Left colon (tissue), 2 donors: ENCODE measurements around the gene LDLR. TPM values are rescaled to one million over a fixed set of nuclear protein-coding genes. Genes with fewer than 3 reads are reported as not detected.
"Not testable (repeated sequence)": the region's sequence is repeated elsewhere in the genome, so short reads cannot be mapped to it uniquely, and the experiment has no call there.

Experiments
- ATAC-seq: fragments of 200-7000 bp; cut with Tn5 transposase; one replicate; pipeline ENCODE4 v1.9.1; 2020; ENCODE audit warnings: mild to moderate bottlenecking, moderate library complexity
- DNase-seq, 2 donors: peaks; one replicate each; pipeline ENCODE4 v3.0.0-alpha.2; 2020
- intact Hi-C, 2 donors: fragments of 100-400 bp; cut with DNase I in 1 of 2; cut with micrococcal nuclease in 1 of 2; formaldehyde crosslinking; loops; one replicate each; pipeline versions ENCODE4 v1.11.2 to v1.14.0; 2022; cut with DNase I, micrococcal nuclease
- total RNA-seq, 2 donors: library from RNA; stranded (reverse); fragmentation: NEBNext Ultra II Directional; extraction: Animal tissue kit (Norgen Biotek cat#: 25700); gene quantifications; one replicate each; pipeline ENCODE4 v1.2.1, GENCODE V29; 2021
- donor health status: DM: no; HTN: no; CAD: no.
- donor health status: DM: yes; HTN: yes; CAD: no.

LDLR gene
- total RNA-seq, 2 donors from 2014 or later, result 122 to 224 TPM

DNA sequence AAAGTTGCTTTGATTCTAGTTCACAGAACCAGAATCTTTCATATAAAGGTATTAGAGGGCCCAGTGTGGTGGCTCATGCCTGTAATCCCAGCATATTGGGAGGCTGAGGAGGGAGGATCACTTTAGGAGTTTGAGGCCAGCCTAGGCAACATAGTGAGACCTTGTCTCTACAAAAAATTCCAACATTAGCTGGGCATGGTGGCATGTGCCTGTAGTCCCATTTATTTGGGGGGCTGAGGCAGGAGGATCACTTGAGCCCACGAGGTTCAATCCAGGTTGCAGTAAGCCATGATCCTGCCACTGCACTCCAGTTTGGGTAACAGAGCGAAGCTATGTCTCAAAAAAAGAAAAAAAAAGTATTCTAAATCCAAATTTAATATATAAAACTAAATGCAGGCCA is 9.1 kb downstream of the LDLR start:
- no peak for DNase-seq
- intact Hi-C loops, result no loop called here
- ATAC-seq, result no peak

DNA sequence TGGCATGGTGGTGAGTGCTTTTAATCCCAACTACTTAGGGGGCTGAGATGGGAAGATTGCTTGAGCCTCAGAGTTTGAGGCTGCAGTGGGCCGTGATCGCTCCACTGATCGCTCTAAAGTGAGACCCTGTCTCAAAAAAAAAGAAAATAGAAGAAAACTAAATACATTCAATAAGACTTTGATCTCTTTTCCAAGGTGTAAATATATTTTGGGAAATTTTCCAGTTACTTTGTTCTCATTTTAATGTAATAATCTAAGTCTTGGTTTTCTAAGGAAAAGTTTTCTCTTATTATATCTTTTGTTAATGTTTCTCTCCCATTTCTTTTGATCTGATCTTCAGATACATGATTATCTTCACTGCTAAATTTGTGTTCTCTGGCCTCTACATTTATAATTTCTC is 9.6 kb downstream of the LDLR start:
- no peak for ATAC-seq
- DNase-seq, result no peak
- intact Hi-C loops, result no loop called here

DNA sequence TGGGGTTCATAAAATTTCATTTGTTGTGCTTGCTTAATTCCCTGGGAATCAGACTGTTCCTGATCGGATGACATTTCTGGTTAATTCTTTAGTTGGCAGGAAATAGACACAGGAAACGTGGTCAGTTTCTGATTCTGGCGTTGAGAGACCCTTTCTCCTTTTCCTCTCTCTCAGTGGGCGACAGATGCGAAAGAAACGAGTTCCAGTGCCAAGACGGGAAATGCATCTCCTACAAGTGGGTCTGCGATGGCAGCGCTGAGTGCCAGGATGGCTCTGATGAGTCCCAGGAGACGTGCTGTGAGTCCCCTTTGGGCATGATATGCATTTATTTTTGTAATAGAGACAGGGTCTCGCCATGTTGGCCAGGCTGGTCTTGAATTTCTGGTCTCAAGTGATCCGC is 10.8 kb downstream of the LDLR start:
- DNase-seq, result no peak
- intact Hi-C loops, result loop anchor here in 1 of 2 donors (10.0 kb wide), 1 partner anchor 65 kb away; no protein-coding TSS in a partner anchor

DNA sequence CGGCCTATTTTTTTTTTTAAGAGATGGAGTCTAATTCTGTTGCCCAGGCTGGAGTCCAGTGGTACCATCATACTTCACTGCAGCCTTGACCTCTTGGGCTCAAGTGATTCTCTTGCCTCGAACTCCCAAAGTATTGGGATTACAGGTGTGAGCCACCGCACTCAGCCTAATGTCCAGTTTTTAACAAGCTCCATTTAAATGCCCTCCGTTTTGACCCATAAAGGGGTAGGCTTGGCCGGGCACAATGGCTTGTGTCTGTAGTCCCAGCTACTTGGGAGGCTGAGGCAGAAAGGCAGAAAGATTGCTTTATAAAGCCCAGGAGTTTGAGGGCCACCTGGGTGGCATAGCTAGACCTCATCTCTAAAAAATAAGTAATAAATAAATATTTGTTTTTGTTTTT is 11.8 kb downstream of the LDLR start:
- no peak for ATAC-seq
- no peak for DNase-seq
- intact Hi-C loops, result loop anchor here in 1 of 2 donors (10.0 kb wide), 1 partner anchor 66 kb away; no protein-coding TSS in a partner anchor

More for the DNA sequence above, 10.8 kb downstream of the LDLR start:
- no peak for ATAC-seq

DNA sequence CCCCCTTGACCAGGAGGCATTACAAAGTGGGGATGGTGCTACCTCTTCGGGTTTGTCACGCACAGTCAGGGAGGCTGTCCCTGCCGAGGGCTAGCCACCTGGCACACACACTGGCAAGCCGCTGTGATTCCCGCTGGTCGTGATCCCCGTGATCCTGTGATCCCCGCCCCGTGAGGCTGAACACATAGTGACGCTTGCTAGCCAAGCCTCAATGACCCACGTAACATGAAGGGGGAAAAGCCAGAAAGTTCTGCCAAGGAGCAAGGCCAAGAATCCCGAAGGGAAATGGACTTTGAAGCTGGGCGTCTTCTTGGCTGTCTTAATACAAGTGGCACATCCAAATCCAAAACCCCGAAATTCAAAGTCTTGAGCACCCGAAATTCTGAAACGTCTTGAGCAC is 13.7 kb downstream of the LDLR start:
- intact Hi-C loops, result loop anchor here in 1 of 2 donors (10.0 kb wide), 1 partner anchor 68 kb away; no protein-coding TSS in a partner anchor
- DNase-seq (no peak), ATAC-seq (peak; percentile 15)

DNA sequence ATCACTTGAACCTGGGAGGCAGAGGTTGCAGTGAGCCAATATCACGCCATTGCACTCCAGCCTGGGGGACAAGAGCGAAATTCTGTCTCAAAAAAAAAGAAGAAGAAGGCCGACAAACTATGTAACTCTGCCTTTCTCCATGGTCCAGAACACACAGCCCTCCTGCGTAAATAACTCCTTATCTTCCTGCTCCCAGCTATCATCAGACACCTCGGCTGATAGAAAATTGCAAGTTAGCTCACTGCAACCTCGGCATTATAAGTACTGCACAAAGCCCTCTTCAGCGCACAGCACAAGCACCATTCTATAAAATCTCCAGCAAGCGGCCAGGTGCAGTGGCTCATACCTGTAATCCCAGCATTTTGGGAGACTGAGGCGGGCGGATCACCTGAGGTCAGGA is 14.4 kb downstream of the LDLR start:
- DNase-seq, ATAC-seq: not testable (repeated sequence)
- intact Hi-C loops, result loop anchor here in 1 of 2 donors (10.0 kb wide), 1 partner anchor 69 kb away; no protein-coding TSS in a partner anchor

DNA sequence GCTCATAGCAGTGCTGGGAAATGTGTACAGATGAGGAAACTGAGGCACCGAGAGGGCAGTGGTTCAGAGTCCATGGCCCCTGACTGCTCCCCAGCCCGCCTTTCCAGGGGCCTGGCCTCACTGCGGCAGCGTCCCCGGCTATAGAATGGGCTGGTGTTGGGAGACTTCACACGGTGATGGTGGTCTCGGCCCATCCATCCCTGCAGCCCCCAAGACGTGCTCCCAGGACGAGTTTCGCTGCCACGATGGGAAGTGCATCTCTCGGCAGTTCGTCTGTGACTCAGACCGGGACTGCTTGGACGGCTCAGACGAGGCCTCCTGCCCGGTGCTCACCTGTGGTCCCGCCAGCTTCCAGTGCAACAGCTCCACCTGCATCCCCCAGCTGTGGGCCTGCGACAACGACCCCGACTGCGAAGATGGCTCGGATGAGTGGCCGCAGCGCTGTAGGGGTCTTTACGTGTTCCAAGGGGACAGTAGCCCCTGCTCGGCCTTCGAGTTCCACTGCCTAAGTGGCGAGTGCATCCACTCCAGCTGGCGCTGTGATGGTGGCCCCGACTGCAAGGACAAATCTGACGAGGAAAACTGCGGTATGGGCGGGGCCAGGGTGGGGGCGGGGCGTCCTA is 15.9 kb downstream of the LDLR start:
- no peak for DNase-seq
- intact Hi-C loops, result loop anchor here in 1 of 2 donors (10.0 kb wide), 1 partner anchor 70 kb away; no protein-coding TSS in a partner anchor
- peak; percentile 37 for ATAC-seq

DNA sequence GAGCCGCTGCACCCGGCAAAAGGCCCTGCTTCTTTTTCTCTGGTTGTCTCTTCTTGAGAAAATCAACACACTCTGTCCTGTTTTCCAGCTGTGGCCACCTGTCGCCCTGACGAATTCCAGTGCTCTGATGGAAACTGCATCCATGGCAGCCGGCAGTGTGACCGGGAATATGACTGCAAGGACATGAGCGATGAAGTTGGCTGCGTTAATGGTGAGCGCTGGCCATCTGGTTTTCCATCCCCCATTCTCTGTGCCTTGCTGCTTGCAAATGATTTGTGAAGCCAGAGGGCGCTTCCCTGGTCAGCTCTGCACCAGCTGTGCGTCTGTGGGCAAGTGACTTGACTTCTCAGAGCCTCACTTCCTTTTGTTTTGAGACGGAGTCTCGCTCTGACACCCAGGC is 17.2 kb downstream of the LDLR start:
- intact Hi-C loops, result loop anchor here in 1 of 2 donors (10.0 kb wide), 1 partner anchor 72 kb away; no protein-coding TSS in a partner anchor
- DNase-seq, result peak in 1 of 2 donors; percentile 32
- no peak for ATAC-seq

DNA sequence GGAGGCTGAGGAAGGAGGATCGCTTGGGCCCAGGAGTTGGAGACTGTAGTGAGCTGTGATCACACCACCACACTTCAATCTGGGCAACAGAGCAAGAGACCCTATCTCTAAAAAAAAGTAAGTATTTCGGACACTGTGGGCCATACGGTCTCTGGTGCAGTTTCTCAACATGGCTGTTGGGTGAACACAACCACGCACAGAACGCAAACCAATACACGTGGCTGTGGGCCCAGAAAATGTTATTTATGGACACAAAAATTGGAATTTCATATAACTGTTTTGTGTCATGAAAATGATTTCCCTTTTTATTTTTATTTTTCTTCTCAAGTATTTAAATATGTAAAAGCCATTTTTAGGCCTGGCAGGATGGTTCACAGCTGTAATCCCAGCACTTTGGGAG is 19.5 kb downstream of the LDLR start:
- ATAC-seq, result no peak

DNA sequence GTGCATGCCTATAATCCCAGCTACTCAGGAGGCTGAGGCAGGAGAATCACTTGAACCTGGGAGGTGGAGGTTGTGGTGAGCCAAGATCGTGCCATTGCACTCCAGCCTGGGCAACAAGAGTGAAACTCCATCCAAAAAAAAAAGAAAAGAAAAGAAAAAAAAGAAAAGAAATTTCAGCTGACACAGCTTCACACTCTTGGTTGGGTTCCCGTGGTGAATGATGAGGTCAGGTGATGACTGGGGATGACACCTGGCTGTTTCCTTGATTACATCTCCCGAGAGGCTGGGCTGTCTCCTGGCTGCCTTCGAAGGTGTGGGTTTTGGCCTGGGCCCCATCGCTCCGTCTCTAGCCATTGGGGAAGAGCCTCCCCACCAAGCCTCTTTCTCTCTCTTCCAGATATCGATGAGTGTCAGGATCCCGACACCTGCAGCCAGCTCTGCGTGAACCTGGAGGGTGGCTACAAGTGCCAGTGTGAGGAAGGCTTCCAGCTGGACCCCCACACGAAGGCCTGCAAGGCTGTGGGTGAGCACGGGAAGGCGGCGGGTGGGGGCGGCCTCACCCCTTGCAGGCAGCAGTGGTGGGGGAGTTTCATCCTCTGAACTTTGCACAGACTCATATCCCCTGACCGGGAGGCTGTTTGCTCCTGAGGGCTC is 22.0 kb downstream of the LDLR start:
- no peak for ATAC-seq
- no peak for DNase-seq
- intact Hi-C loops, result no loop called here

More for the DNA sequence above, 19.5 kb downstream of the LDLR start:
- no peak for DNase-seq
- intact Hi-C loops, result loop anchor here in 1 of 2 donors (10.0 kb wide), 1 partner anchor 74 kb away; no protein-coding TSS in a partner anchor

DNA sequence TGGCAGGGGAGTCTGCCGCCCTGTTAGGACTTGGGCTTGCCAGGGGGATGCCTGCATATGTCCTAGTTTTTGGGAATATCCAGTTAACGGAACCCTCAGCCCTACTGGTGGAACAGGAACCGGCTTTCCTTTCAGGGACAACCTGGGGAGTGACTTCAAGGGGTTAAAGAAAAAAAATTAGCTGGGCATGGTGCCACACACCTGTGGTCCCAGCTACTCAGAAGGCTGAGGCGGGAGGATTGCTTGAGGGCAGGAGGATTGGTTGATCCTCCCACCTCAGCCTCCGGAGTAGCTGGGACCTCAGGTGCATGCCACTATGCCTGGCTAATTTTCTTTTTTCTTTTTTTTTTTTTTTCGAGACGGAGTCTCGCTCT is 22.5 kb downstream of the LDLR start:
- ATAC-seq (no peak), DNase-seq (no peak)
- intact Hi-C loops, result no loop called here

DNA sequence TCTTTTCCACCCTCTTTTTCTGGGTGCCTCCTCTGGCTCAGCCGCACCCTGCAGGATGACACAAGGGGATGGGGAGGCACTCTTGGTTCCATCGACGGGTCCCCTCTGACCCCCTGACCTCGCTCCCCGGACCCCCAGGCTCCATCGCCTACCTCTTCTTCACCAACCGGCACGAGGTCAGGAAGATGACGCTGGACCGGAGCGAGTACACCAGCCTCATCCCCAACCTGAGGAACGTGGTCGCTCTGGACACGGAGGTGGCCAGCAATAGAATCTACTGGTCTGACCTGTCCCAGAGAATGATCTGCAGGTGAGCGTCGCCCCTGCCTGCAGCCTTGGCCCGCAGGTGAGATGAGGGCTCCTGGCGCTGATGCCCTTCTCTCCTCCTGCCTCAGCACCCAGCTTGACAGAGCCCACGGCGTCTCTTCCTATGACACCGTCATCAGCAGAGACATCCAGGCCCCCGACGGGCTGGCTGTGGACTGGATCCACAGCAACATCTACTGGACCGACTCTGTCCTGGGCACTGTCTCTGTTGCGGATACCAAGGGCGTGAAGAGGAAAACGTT is 24.0 kb downstream of the LDLR start:
- intact Hi-C loops, result no loop called here
- ATAC-seq, result no peak
- no peak for DNase-seq

DNA sequence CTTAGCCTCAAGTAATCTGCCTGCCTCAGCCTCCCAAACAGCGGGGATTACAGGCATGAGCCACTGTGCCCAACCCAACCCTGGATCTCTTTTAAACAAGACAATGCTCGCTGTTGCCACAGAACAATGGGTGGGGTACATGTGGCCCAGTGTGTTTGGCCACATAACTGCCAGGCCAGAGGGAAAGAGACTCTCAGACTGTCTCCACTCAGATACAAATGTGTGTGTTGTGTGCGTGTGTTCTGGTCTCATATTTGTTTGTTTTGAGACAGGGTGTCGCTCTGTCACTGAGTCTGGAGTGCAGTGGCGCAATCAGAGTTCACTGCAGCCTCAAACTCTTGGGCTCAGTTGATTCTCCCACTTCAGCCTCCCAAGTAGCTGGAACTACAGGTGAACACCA is 25.8 kb downstream of the LDLR start:
- ATAC-seq (no peak), DNase-seq (no peak)
- intact Hi-C loops, result no loop called here

DNA sequence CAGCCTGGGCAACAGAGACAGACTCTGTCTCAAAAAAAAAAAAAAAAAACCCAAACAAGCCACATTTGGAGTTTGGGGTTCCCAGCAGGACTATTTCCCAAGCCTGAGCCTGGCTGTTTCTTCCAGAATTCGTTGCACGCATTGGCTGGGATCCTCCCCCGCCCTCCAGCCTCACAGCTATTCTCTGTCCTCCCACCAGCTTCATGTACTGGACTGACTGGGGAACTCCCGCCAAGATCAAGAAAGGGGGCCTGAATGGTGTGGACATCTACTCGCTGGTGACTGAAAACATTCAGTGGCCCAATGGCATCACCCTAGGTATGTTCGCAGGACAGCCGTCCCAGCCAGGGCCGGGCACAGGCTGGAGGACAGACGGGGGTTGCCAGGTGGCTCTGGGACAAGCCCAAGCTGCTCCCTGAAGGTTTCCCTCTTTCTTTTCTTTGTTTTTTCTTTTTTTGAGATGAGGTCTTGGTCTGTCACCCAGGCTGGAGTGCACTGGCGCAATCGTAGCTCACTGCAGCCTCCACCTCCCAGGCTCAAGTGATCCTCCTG is 26.7 kb downstream of the LDLR start:
- ATAC-seq, result no peak
- DNase-seq, result no peak
- intact Hi-C loops, result no loop called here

DNA sequence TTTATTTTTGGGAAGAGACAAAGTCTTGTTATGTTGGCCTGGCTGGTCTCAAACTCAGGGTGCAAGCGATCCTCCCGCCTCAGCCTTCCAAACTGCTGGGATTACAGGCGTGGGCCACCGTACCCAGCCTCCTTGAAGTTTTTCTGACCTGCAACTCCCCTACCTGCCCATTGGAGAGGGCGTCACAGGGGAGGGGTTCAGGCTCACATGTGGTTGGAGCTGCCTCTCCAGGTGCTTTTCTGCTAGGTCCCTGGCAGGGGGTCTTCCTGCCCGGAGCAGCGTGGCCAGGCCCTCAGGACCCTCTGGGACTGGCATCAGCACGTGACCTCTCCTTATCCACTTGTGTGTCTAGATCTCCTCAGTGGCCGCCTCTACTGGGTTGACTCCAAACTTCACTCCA is 27.2 kb downstream of the LDLR start:
- ATAC-seq (no peak), DNase-seq (no peak)
- intact Hi-C loops, result no loop called here

DNA sequence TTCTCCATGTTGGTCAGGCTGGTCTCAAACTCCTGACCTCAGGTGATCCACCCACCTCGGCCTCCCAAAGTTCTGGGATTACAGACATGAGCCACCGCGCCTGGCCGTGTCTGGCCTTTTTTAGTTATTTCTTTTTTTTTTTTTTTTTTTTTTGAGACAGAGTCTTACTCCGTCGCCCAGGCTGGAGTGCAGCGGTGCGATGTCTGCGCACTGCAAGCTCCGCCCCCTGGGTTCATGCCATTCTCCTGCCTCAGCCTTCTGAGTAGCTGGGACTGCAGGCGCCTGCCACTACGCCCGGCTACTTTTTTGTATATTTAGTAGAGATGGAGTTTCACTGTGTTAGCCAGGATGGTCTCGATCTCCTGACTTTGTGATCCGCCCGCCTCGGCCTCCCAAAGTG is 32.7 kb downstream of the LDLR start:
- DNase-seq, ATAC-seq: not testable (repeated sequence)
- intact Hi-C loops, result loop anchor here in 1 of 2 donors (10.0 kb wide), 1 partner anchor 77 kb away; no protein-coding TSS in a partner anchor

DNA sequence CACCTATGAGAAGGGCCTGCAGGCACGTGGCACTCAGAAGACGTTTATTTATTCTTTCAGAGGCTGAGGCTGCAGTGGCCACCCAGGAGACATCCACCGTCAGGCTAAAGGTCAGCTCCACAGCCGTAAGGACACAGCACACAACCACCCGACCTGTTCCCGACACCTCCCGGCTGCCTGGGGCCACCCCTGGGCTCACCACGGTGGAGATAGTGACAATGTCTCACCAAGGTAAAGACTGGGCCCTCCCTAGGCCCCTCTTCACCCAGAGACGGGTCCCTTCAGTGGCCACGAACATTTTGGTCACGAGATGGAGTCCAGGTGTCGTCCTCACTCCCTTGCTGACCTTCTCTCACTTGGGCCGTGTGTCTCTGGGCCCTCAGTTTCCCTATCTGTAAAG is 33.9 kb downstream of the LDLR start:
- ATAC-seq (no peak), DNase-seq (no peak)
- intact Hi-C loops, result loop anchor here in 1 of 2 donors (10.0 kb wide), 1 partner anchor 78 kb away; no protein-coding TSS in a partner anchor

DNA sequence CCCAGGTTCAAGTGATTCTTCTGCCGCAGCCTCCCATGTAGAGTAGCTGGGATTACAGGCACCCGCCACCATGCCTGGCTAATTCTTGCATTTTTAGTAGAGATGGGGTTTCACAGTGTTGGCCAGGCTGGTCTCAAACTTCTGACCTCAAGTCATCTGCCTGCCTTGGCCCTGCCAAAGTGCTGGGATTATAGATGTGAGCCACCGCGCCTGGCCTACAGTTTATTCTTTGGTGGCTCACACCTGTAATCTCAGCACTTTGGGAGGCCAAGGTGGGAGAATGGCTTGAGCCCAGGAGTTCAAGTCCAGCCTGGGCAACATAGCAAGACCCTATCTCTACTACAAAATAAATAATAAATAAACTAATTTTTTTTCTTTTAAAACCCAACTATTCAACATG is 34.9 kb downstream of the LDLR start:
- ATAC-seq, DNase-seq: not testable (repeated sequence)
- intact Hi-C loops, result loop anchor here in 1 of 2 donors (10.0 kb wide), 1 partner anchor 79 kb away; no protein-coding TSS in a partner anchor

DNA sequence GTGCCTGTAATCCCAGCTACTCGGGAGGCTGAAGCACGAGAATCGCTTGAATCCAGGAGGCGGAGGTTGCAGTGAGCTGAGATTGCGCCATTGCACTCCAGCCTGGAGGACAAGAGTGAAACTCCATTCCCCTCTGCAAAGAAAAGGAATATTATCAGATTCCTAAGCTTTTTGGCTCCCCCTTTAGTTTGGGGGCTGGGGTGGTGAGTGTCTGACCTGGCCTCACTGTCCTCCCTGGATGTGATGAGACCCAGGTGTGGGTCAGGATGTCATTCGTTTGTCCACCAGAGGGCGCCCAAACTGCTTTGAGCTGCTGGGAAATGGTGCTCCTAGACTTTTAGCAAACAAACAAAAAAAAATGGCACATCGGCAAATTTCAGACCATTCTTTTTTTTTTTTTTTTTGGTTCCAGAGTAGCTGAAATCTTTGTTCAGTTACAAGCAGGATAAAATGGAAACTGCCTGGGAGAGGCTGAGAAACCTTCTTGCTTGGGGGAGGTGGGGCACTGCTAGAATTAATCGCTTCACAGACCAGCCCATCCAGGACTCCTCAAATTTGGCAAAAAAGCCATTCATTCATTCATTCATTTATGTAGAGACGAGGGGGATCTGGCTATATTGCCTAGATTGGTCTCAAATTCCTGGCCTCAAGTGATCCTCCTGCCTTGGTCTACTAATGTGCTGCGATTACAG is 36.9 kb downstream of the LDLR start:
- DNase-seq (peak; percentile 59 to 87), ATAC-seq (peak; percentile 57)
- intact Hi-C loops, result loop anchor here (5.0 to 10.0 kb wide), 2 partner anchors 81 to 94 kb away; no protein-coding TSS in a partner anchor
